ENCODE measurements around the gene MEIS2. TPM values are rescaled to one million over a fixed set of nuclear protein-coding genes. Genes with fewer than 3 reads are reported as not detected.

MEIS2 gene
- total and polyA plus RNA-seq, 7 donors, result 1.4 to 154 (median 76.0) TPM

DNA sequence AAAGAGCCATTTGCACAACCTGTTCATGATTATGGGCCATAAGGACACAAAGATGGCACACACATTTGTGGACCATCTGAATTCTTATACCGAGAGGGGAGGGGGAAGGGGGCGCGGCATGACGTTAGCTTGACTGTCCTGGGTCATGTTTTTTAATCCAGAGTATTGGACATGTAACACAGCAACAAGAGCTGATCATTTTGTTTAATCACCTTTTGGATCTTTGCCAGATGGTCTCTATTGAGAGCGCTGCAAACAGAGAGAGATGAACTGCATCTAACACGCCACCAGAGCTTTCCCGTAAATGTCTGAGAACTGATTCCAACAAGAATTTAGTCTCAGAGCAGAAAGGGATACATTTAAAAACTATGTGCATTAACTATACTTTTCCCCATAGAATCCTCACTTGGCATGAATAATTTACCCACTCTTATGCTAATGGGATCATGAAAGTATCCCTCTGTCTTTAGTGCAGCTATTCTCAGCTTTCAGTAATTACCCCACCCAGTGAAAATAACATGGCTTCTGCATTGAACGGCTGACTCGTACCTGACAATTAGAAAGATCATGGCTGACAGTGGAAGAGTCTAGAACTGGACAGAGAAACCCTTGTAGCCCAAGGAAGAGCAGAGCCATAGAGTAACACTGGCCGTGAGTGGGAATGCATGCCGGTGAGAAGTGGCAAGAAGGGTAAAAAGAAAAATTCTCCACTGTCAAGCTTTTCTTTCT lies 22.6 kb downstream of the MEIS2 start:
- peaks cover 0 to 29% (median 1%) of the 10 kb centered on the region in 4 donors for H3K36me3 ChIP-seq
- no peaks in the 10 kb centered on the region for H3K9me3 ChIP-seq
- H3K4me1 ChIP-seq, result peaks cover 0 to 68% (median 57%) of the 10 kb centered on the region in 4 donors
- 74 to 81% methylated on average over 11 of the region's 11 CpGs for WGBS, 2 donors
- no peak for DNase-seq
- H3K27ac ChIP-seq, result peak overlapping the region in 2 of 4 donors; percentile 11 to 96
- no peak overlapping the region for H3K4me3 ChIP-seq
- intact Hi-C loops (cut with DNase I), result no loop called here
- no peaks in the 10 kb centered on the region for H3K27me3 ChIP-seq
- TF ChIP-seq POLR2A (IDR thresholded peaks at IDR 0.05), result no peak
- TF ChIP-seq POLR2AphosphoS5 (IDR thresholded peaks at IDR 0.05), result no peak
- TF ChIP-seq EP300 (IDR thresholded peaks at IDR 0.05), result no peak
- TF ChIP-seq, protein P1, sequence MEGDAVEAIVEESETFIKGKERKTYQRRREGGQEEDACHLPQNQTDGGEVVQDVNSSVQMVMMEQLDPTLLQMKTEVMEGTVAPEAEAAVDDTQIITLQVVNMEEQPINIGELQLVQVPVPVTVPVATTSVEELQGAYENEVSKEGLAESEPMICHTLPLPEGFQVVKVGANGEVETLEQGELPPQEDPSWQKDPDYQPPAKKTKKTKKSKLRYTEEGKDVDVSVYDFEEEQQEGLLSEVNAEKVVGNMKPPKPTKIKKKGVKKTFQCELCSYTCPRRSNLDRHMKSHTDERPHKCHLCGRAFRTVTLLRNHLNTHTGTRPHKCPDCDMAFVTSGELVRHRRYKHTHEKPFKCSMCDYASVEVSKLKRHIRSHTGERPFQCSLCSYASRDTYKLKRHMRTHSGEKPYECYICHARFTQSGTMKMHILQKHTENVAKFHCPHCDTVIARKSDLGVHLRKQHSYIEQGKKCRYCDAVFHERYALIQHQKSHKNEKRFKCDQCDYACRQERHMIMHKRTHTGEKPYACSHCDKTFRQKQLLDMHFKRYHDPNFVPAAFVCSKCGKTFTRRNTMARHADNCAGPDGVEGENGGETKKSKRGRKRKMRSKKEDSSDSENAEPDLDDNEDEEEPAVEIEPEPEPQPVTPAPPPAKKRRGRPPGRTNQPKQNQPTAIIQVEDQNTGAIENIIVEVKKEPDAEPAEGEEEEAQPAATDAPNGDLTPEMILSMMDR (IDR thresholded peaks at IDR 0.05), result no peak

DNA sequence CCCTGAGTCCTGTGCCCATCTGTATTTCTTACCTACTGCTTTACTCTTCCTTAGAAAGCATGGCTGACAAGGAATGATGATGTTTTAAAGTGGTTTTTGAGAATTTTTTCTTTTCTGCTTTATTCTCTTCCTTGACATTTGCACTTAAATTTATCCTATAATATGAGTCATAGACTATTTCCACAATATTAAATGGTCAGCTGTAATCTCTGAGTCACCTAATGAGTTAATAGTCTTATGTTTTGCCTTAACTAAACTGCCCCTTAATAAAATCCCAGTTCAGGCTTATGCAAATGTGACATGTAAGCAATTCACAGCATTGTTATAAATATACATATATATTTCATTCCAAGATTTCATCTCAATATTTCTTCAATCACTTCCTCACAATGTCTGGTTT lies 23.8 kb downstream of the MEIS2 start:
- peak overlapping the region in 1 of 4 donors; percentile 0 for H3K27ac ChIP-seq
- intact Hi-C loops (cut with DNase I), result no loop called here
- peaks cover 0 to 67% (median 46%) of the 10 kb centered on the region in 4 donors for H3K4me1 ChIP-seq
- H3K36me3 ChIP-seq, result peaks cover 0 to 27% (median 3%) of the 10 kb centered on the region in 4 donors
- no peak for DNase-seq
- TF ChIP-seq, protein P1 (IDR thresholded peaks at IDR 0.05), result no peak
- TF ChIP-seq EP300 (IDR thresholded peaks at IDR 0.05), result no peak
- no peak for TF ChIP-seq POLR2A (IDR thresholded peaks at IDR 0.05)
- no peak for TF ChIP-seq POLR2AphosphoS5 (IDR thresholded peaks at IDR 0.05)
- H3K9me3 ChIP-seq, result no peaks in the 10 kb centered on the region
- no peaks in the 10 kb centered on the region for H3K27me3 ChIP-seq
- H3K4me3 ChIP-seq, result no peak overlapping the region

DNA sequence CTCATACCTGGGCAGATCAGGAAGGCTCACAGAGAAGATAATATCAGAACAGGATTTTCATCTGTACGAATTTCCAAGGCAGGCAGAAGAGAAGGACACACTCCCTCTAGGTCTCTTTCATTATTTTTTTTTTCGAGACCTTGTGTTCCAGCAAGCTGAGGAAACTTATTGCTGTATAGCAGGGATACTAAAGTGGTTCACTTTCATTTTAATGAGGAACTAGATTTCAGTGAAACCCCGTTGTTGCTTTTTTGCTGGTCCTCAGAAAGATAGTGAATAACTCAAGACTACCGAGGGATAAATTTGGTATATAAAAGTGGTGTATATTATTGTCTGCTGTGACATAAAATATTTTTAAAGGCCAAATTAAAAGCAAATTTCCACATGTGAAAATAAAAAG lies 24.6 kb downstream of the MEIS2 start:
- DNase-seq, result no peak
- H3K4me3 ChIP-seq, result no peak overlapping the region
- peak overlapping the region in 1 of 4 donors; percentile 0 for H3K27ac ChIP-seq
- H3K4me1 ChIP-seq, result peaks cover 0 to 66% (median 43%) of the 10 kb centered on the region in 4 donors
- intact Hi-C loops (cut with DNase I), result no loop called here
- H3K27me3 ChIP-seq, result no peaks in the 10 kb centered on the region
- no peak for TF ChIP-seq EP300 (IDR thresholded peaks at IDR 0.05)
- TF ChIP-seq, protein P1 (IDR thresholded peaks at IDR 0.05), result no peak
- TF ChIP-seq POLR2A (IDR thresholded peaks at IDR 0.05), result no peak
- TF ChIP-seq POLR2AphosphoS5 (IDR thresholded peaks at IDR 0.05), result no peak
- WGBS, 2 donors, result 79 to 85% methylated on average over 4 of the region's 4 CpGs
- peaks cover 0 to 27% (median 3%) of the 10 kb centered on the region in 4 donors for H3K36me3 ChIP-seq
- no peaks in the 10 kb centered on the region for H3K9me3 ChIP-seq

DNA sequence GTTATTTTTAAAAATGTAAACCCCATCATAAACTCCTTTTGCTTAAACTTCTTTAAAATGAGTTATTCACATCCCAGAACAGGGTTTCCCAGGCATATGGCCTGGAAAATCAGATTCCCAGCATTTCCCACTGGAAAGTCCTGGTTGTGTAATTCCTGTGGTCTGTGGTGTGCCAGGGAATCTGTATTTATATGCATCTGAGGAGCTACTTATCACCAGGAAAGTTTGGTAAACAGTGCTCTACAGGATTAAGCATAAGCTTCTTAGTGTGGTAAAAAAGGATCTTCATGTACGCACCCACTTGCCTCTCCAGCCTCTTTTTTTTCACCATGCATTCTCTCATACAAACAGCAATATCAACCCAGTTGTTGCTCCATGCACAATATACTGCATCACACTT lies 28.2 kb downstream of the MEIS2 start:
- TF ChIP-seq POLR2AphosphoS5 (IDR thresholded peaks at IDR 0.05), result no peak
- TF ChIP-seq, protein P1 (IDR thresholded peaks at IDR 0.05), result no peak
- TF ChIP-seq EP300 (IDR thresholded peaks at IDR 0.05), result no peak
- TF ChIP-seq POLR2A (IDR thresholded peaks at IDR 0.05), result no peak
- intact Hi-C loops (cut with DNase I), result loop anchor here (5.0 kb wide), 1 partner anchor 35 kb away; no protein-coding TSS in a partner anchor

More for the DNA sequence above, 28.2 kb downstream of the MEIS2 start:
- H3K36me3 ChIP-seq, result peaks cover 3 to 43% (median 7%) of the 10 kb centered on the region in 4 donors
- peaks cover 0 to 40% (median 20%) of the 10 kb centered on the region in 4 donors for H3K4me1 ChIP-seq
- 80 to 83% methylated on average over 1 of the region's 1 CpG for WGBS, 2 donors
- no peak overlapping the region for H3K4me3 ChIP-seq
- no peak overlapping the region for H3K27ac ChIP-seq
- H3K9me3 ChIP-seq, result no peaks in the 10 kb centered on the region
- no peak for DNase-seq
- H3K27me3 ChIP-seq, result no peaks in the 10 kb centered on the region
